ENCODE results near the gene SLC16A8.
"Not testable (repeated sequence)": the region's sequence is repeated elsewhere in the genome, so short reads cannot be mapped to it uniquely, and the experiment has no call there.

SLC16A8 gene

GRCh38 chr22:38083931-38084631 is at the start of gene SLC16A8:
SLC16A8 (minus strand) TSS chr22:38084184; CDS start chr22:38082873, 1,311 bp downstream.
- DNase-seq: no peak

DNA sequence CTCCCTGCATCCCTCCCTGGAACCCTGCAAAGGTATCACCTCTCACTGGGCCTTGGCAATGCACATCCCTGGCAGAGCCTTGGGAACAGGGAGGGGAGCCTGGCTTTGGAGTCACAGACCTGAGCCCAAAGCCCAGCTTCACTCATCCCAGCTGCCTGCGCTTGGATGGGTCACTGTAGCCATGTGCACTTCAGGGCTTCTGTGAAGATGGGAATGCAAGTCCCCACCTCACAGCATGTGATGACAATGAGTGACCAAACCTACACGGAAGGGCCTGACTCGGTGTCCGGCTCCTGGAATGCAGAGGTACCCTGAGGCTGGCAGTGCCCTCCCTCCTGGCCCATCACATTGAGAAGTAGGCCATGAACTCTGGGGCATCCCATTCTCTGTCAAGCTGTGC is 49.3 kb upstream of the SLC16A8 start:
- DNase-seq: no peak

GRCh38 chr22:38132794-38133193 is 48.8 kb upstream of the SLC16A8 start:
- DNase-seq: no peak

DNA sequence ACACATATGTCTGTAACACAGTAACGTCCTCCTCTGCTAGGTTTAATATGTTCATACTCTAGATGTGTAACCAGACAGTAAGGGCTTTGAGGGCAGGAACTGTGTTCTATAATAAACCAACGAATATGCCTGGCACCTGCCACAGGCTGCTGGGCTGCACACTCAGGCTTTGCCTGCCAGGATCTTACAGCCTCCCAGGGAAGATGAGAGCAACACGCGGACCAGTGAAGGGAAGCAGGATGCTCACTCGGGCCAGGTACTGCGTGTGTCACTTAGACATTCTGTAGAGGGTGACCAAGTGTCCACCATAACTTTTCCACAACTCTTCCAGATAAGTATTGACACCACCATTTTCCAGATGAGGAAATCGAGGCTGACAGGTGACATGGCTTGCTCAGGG is 48.2 kb upstream of the SLC16A8 start:
- no peak for DNase-seq

DNA sequence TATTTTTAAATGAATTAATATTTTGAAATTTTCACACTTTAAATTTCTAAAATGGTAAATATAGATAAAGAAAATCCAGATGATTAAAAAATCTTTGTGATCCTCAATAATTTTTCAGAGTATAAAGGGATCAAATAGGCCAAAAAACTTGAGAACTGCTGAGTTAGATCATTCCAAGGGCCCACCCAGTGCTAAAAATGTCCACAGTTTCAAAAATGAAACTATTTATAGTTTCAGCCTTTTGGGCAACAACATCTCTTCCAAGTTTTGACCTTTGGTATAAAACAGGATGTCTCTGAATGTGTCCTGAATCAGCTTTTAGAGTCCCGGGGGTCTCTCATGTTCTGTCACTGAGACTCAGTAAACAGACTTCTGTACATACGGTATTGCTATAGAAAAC is 47.4 kb upstream of the SLC16A8 start:
- no peak for DNase-seq

- no peak for DNase-seq
Observed at GRCh38 chr22:38129856-38130255, 45.9 kb upstream of the SLC16A8 start.

DNA sequence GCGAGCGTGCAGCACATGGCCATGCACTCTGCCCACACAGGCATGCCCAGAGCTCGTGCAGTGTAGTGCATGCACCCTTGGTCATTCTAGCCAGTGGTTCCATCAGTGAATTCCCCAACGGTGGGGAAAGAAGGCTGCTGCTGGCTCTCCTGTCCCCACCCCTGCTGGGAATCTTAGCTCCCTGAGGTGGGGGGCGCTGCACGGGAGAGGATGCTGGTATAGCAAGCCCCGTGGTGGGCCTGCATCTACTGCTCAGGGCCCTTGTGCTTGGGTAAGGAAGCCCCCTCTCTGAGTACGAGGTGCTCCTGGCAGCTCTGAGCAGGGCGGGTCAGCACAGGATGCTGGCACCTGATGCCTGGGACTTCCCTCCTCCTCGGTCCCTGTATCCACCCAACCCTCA is 45.0 kb upstream of the SLC16A8 start:
- no peak for DNase-seq

- DNase-seq: no peak
Observed at GRCh38 chr22:38127869-38128268, 43.9 kb upstream of the SLC16A8 start.

GRCh38 chr22:38126928-38127668 is 43.1 kb upstream of the SLC16A8 start:
- DNase-seq: no peak

DNA sequence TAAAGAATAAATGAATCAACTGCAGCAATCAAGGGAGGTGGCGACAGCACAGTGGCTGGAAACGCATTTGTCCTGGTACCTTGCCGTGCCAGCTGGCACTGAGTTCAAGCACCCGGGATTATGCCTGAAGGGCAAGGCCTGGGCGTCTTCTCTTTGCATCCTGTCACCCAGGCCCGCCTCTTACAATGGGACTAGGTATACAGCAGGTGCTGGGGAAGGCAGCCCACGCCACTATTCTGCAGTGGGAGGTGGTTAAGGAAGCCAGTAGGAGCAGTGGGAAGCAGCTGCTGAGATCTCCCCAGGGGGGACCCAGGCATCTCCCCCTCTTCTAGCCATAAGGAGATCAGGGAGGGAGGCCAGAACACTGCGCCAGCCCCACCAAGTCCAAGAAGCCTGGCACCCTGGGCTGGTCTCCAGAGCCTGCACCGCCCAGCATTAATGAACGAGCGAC is 41.8 kb upstream of the SLC16A8 start:
- DNase-seq: no peak

DNA sequence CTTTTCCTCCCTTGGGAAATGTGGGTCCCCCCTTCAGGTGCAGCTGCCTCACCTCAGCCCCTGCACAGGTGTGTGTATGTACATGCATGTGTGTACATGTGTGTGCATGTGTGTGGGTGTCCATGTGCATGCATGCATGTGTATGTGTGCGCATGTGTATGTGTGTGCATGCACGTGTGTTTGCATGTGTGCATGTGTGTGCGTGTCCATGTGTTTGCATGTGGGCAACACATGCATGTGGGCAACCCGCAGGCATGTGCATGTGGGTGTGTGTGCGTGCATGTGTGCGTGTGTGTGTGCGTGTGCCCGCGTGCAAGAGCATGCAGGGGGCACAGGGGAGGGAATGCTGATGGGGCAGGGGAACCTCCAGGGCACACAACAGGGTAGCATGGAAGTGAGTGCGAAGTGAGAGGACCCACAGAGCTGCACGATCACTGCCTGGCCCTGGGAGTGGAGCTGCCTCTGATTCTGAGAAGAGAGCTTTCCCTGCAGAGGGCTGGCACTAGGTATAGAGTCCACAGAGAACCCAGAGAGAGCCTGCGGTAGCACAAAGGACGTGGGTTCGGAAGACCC is 41.1 kb upstream of the SLC16A8 start:
- no peak for DNase-seq

DNA sequence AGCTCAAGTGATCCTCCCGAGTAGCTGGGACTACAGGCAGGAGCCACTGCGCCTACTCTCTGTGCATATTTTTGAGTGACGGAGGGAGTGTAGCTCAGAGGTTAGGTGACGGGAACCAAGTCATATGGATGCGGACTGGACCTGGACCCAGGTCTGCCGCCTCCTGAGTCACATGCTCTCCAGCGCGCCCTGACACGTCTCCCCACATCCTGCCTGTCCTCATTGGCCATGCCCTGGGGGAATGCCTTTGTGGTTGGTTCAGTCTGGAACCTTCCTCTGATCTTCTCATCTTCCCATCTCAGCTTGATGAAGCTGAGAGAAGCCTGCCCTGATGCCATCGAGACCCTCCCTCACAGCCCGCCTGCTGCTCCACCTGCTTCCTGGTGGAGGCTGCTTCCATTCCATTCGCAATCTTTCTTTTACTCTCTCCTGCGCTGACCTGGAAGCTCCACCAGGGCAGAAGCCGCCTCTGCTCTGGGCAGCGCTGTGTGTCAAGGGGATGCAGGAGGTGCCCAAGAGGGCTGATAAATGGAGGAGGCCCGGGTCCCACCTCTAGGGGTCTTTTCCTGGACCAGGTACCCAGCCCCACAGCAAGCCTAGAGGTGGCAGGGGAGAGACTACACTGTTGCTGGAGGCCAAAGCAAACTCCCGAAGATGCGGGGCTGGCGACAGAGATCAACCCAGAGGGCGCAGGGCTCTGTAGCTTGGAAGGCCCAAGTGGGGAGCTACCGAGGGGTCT is 40.4 kb upstream of the SLC16A8 start:
- no peak for DNase-seq

DNA sequence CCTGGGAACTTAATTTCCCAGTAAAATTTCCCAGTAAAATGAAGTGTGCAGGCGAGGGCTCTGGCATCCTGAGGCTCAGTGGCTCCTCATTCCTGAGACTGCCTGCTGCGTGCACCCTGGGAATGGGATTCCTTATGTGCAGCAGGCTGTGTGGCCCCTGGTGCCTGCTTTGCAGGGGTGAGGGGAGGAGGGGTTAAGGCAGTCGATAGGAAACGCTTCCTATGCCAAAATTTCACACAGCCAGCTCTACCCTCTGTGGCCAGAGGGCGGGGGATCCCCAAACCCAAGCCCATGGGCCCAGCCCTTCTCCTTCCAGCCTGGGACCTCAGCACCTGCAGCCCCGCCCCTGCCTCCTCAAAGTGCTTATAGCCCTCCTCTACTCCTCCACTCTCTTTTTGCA is 38.6 kb upstream of the SLC16A8 start:
- no peak for DNase-seq

DNA sequence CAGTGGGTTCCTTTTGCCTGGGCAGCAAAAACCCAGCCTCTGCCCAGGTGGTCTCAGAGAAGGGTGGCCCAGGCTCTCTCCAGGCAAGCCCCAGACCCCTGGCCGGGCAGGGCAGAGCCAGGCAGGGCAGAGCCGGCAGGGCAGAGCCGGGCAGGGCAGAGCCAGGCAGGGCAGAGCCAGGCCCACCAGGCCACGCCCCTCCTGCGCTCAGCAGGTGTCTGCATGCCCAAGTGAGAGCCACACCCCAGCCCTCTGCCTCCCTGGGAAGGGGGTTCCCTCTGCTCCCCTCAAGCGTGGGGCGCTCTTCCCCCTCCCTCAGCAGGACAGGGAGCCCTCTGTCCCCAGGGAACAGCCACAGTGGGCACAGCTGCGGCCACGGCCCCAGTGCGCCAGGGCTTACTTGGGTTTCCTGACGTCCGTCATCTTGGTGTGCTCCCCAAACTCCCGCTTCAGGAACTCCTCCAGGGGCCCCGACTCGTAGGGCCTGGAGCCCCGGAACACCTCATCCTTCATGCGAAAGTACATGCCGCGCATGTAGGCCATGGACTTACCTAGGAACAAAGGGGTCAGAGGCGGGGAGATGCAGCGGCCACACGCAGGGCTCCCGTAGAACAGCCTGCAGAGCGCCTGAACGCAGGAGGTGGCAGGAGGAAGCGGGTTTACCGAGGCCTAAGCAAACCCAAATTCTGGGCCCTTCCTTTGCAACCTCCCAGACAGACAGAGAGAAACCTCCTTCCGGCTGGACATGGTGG is 36.6 kb upstream of the SLC16A8 start:
- DNase-seq: no peak

DNA sequence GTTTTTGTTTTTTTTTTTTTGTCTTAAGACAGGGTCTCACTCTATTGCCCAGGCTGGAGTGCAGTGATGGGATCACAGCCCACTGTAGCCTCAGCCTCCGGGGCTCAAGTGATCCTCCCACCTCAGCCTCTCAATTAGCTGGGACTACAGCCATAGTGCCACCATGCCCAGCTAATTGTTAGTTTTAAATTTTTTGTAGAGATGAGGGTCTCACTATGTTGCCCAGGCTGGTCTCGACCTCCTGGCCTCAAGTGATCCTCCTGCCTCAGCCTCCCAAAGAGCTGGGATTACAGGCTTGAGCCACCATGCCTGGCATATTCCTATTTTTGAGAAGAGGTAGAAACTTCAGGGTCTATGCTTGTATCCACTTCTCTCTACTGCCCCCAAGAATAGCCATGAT is 34.8 kb upstream of the SLC16A8 start:
- not testable (repeated sequence) for DNase-seq

- DNase-seq: no peak
Observed at GRCh38 chr22:38118182-38118581, 34.2 kb upstream of the SLC16A8 start.

DNA sequence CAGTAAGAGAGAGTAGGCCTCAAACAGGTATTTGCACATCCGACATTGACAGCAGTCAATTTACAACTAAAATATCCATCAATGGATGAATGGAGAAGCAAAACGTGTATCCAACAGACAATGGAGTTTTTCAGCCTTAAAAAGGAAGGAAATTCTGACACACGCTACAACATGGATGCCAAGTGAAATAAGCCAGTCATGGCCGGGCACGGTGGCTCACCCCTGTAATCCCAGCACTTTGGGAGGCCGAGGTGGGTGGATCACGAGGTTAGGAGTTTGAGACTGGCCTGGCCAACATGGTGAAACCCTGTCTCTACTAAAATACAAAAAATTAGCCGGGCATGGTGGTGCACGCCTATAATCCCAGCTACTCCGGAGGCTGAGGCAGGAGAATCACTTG is 33.6 kb upstream of the SLC16A8 start:
- DNase-seq: not testable (repeated sequence)

- DNase-seq: no peak
Observed at GRCh38 chr22:38115423-38116205, 31.6 kb upstream of the SLC16A8 start.

- DNase-seq: peak; percentile 82
Observed at GRCh38 chr22:38114484-38115398, 30.8 kb upstream of the SLC16A8 start.

- no peak for DNase-seq
Observed at GRCh38 chr22:38112381-38112780, 28.4 kb upstream of the SLC16A8 start.

GRCh38 chr22:38111925-38112355 is 28.0 kb upstream of the SLC16A8 start:
- DNase-seq: no peak
